Colonic mucosa (tissue), 4 donors: ENCODE data around the gene OR2L8. TPM values are rescaled to one million over a fixed set of nuclear protein-coding genes. Genes with fewer than 3 reads are reported as not detected.
"Not testable (repeated sequence)": the region's sequence is repeated elsewhere in the genome, so short reads cannot be mapped to it uniquely, and the experiment has no call there.

Source experiments
- DNase-seq: peaks from one replicate; pipeline ENCODE4 v3.0.0-alpha.2; 2020
- H3K27ac ChIP-seq: fragments of 200-600 bp; one replicate; pipeline ENCODE4 v1.8.0; 2021
- H3K27me3 ChIP-seq: fragments of 200-600 bp; one replicate; pipeline ENCODE4 v1.8.0; 2021
- H3K36me3 ChIP-seq: fragments of 200-600 bp; one replicate; pipeline ENCODE4 v1.8.0; 2021
- H3K4me1 ChIP-seq: fragments of 200-600 bp; one replicate; pipeline ENCODE4 v1.8.0; 2021; ENCODE audit warnings: mild to moderate bottlenecking
- H3K4me3 ChIP-seq: fragments of 200-600 bp; one replicate; pipeline ENCODE4 v1.8.0; 2021
- H3K9ac ChIP-seq, 2 donors: one replicate each; pipeline ENCODE4 v1.7.0; 2013; ENCODE audit warnings: control low read depth in 2 of 2, low read depth in 2 of 2, low read length in 2 of 2
- H3K9me3 ChIP-seq: fragments of 200-600 bp; one replicate; pipeline ENCODE4 v1.8.0; 2021
- intact Hi-C: fragments of 100-400 bp; cut with DNase I; formaldehyde crosslinking; loops from one replicate; pipeline ENCODE4 v1.14.1; 2022
- total RNA-seq, 2 donors: library from RNA; stranded (reverse); fragmentation: NEBNext Ultra II Directional in 1 of 2; extraction: Animal tissue kit (Norgen Biotek cat#: 25700) in 1 of 2; gene quantifications; one replicate each; pipeline ENCODE4 v1.2.1, GENCODE V29; 2021
- TF ChIP-seq, protein P1 (sequence below): fragments of 200-600 bp; IDR thresholded peaks from one replicate; pipeline ENCODE4 v1.8.0; 2022; ENCODE audit warnings: antibody characterized with exemption, mild to moderate bottlenecking
- donor health status: healthy.
- donor health status: DM: no; HTN: no; CAD: no.
- donor health status: DM: no; HTN: no; CAD: no.

The OR2L8 gene
- total RNA-seq, 2 donors from 2014 or later = not detected

DNA sequence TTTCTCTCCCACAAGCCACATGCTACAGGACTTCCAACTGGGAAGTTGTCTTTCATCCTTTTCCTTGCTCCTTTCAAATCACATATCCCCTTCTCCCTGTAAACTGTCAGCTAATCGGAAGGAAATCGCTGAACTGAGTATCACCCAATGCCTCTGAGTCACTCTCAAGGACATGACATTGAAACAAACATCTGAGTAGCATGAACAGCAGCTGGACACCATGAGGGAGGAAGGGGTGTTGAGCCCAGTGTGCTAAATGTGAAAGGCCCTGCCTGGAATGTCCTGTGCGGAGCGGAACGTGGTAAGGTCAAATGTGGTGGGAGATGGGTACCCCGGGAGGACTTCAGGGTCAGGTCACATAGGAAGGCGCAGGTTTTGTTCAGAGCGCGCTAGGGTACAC lies 23.8 kb upstream of the OR2L8 start, which contains the start of gene OR2AJ1:
OR2AJ1 (plus strand) TSS at position 22 of the 400 bp plus-strand sequence. CDS start 8,880 bp downstream, outside the sequence.
- intact Hi-C loops = no loop called here
- no peak within 1 kb of the TSS for H3K27ac ChIP-seq
- H3K9ac ChIP-seq = no peak within 1 kb of the TSS
- no peaks in the 10 kb centered on the region for H3K27me3 ChIP-seq
- H3K36me3 ChIP-seq = no peaks in the 10 kb centered on the region
- H3K9me3 ChIP-seq = no peaks in the 10 kb centered on the region
- TF ChIP-seq, protein P1, sequence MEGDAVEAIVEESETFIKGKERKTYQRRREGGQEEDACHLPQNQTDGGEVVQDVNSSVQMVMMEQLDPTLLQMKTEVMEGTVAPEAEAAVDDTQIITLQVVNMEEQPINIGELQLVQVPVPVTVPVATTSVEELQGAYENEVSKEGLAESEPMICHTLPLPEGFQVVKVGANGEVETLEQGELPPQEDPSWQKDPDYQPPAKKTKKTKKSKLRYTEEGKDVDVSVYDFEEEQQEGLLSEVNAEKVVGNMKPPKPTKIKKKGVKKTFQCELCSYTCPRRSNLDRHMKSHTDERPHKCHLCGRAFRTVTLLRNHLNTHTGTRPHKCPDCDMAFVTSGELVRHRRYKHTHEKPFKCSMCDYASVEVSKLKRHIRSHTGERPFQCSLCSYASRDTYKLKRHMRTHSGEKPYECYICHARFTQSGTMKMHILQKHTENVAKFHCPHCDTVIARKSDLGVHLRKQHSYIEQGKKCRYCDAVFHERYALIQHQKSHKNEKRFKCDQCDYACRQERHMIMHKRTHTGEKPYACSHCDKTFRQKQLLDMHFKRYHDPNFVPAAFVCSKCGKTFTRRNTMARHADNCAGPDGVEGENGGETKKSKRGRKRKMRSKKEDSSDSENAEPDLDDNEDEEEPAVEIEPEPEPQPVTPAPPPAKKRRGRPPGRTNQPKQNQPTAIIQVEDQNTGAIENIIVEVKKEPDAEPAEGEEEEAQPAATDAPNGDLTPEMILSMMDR = no peak
- H3K4me1 ChIP-seq = no peaks in the 10 kb centered on the region
- H3K4me3 ChIP-seq = no peak within 1 kb of the TSS
- no peak for DNase-seq

DNA sequence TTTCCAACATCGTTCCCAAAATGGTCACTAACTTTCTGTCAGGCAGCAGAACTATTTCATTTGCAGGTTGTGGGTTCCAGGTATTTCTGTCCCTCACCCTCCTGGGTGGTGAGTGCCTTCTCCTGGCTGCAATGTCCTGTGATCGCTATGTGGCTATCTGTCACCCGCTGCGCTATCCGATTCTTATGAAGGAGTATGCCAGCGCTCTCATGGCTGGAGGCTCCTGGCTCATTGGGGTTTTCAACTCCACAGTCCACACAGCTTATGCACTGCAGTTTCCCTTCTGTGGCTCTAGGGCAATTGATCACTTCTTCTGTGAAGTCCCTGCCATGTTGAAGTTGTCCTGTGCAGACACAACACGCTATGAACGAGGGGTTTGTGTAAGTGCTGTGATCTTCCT lies 14.7 kb upstream of the OR2L8 start:
- DNase-seq = no peak
- no peaks in the 10 kb centered on the region for H3K9me3 ChIP-seq
- intact Hi-C loops = no loop called here
- H3K4me3 ChIP-seq = no peak overlapping the region
- H3K27me3 ChIP-seq = no peaks in the 10 kb centered on the region
- no peak overlapping the region for H3K9ac ChIP-seq
- TF ChIP-seq, protein P1 = no peak
- H3K4me1 ChIP-seq = no peaks in the 10 kb centered on the region
- no peak overlapping the region for H3K27ac ChIP-seq
- no peaks in the 10 kb centered on the region for H3K36me3 ChIP-seq

DNA sequence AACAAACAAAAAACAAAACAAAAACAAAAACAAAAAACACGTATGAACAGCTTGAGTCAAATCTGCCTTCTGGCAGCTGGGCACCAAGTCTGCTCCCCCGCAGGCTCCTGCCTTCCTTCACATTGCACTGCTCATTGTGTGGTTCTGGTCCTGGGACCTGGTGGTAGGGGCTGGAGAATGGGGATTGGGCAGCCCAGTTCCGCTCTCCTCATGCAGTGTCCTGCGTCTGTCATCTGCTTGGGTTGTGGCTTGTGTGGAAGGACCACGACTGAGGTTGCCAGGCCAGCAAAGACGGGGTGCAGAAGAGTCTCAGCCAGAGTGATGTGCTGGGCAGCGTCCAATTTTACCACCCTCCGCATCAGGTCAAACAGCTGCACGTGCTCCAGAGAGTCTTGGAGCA lies 12.9 kb upstream of the OR2L8 start:
- Histone ChIP-seq H3K9me3 (no peaks in the 10 kb centered on the region), H3K36me3 (no peaks in the 10 kb centered on the region), H3K27ac (no peak overlapping the region), H3K4me1 (no peaks in the 10 kb centered on the region), H3K9ac (no peak overlapping the region), H3K4me3 (no peak overlapping the region), H3K27me3 (no peaks in the 10 kb centered on the region)
- DNase-seq = no peak
- intact Hi-C loops = no loop called here
- TF ChIP-seq, protein P1 = no peak

DNA sequence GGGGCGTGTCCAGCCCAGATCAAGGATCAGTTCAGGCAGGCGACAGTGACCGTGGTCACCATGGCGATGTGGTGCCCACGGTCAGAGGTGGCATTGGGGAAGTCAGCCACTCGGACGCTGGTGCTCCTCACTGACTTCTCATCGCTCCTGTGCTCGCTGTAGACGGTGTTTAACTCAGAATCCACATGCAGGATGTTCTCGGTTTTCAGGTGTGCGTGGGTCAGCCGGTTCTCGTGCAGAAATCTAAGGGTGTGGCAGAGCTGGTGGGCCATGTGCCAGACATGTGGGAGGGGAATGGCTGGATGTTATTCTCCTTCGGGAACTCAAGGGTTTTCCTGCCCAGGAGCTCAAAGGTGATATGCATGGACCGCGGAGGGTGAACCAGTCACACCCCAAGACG lies 12.2 kb upstream of the OR2L8 start:
- H3K27me3 ChIP-seq = no peaks in the 10 kb centered on the region
- H3K9ac ChIP-seq = no peak overlapping the region
- H3K9me3 ChIP-seq = no peaks in the 10 kb centered on the region
- DNase-seq = no peak
- intact Hi-C loops = no loop called here
- no peak overlapping the region for H3K4me3 ChIP-seq
- H3K27ac ChIP-seq = no peak overlapping the region
- no peaks in the 10 kb centered on the region for H3K4me1 ChIP-seq
- no peaks in the 10 kb centered on the region for H3K36me3 ChIP-seq
- TF ChIP-seq, protein P1 = no peak

DNA sequence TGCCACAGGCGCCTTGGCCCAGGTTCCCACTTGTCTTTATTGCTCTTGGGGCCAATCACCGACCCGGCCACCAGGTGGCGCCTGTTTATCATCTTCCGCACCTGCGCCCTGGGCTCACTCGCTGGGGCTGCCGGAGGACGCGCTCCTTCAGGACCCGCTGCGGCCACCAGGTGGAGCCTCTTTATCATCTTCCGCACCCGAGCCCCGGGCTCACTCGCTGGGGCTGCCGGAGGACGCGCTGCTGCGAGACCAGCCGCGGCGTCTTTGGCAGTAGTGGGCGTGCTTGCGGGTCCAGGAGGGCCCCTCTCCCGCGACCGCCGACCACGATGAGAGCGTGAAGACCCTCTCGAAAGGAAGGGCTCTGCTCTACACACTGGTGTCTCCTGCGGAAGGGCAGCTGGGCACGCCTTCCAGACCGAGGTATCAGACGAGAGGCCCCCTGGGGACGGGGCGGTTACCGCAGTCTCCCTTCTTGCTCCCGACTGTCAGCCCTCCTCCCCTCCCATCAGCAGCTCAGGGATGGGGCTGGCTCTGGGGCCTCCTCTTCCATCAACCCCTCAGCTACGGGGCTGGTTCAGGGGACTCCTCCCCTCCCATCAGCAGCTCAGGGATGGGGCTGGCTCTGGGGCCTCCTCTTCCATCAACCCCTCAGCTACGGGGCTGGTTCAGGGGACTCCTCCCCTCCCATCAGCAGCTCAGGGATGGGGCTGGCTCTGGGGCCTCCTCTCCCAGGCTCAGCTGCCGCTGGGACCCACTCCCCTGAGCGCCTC lies 11.5 kb upstream of the OR2L8 start:
- H3K4me1 ChIP-seq, H3K27me3 ChIP-seq, intact Hi-C loops, H3K9me3 ChIP-seq, H3K27ac ChIP-seq, H3K36me3 ChIP-seq: not testable (repeated sequence)
- Histone ChIP-seq H3K9ac (peak overlapping the region in 1 of 2 donors; percentile 12), H3K4me3 (peak overlapping the region; percentile 26)
- DNase-seq = peak; percentile 71
- TF ChIP-seq, protein P1 = peak; percentile 59
